Gastrocnemius medialis (tissue), 4 donors: ENCODE results near the gene SLC66A3. TPM values are rescaled to one million over a fixed set of nuclear protein-coding genes. Genes with fewer than 3 reads are reported as not detected.
A peak's percentile ranks its signal among the peaks of the same experiment; 100 is the strongest.
"Not testable (repeated sequence)": the region's sequence is repeated elsewhere in the genome, so short reads cannot be mapped to it uniquely, and the experiment has no call there.

ENCODE experiments used
- ATAC-seq, 2 donors: fragments of 150-250 bp; one replicate each; pipeline ENCODE4 v1.9.1; 2016
- DNase-seq, 2 donors: peaks; one replicate each; pipeline ENCODE4 v3.0.0-alpha.2; 2019
- H3K27ac ChIP-seq, 4 donors: fragments of 200-600 bp; sonication (generic); 1 replicate in 1 of 4; 2 replicates in 3 of 4; pipeline ENCODE4 v1.5.1; 2016 to 2018; ENCODE audit warnings: mild to moderate bottlenecking in 2 of 4, moderate library complexity in 1 of 4
- H3K27me3 ChIP-seq, 3 donors: fragments of 200-600 bp; sonication (generic) in 2 of 3; 1 replicate in 1 of 3; 2 replicates in 2 of 3; pipeline versions ENCODE4 v1.5.1 to v1.6.0; 2016 to 2019; ENCODE audit warnings: mild to moderate bottlenecking in 1 of 3, moderate library complexity in 1 of 3
- H3K36me3 ChIP-seq, 2 donors: fragments of 200-600 bp; sonication (generic) in 1 of 2; one replicate each; pipeline ENCODE4 v1.5.1; 2017 to 2018
- H3K4me1 ChIP-seq, 2 donors: fragments of 200-600 bp; sonication (generic) in 1 of 2; one replicate each; pipeline ENCODE4 v1.5.1; 2016 to 2017; ENCODE audit warnings: mild to moderate bottlenecking in 2 of 2
- H3K4me3 ChIP-seq, 4 donors: fragments of 200-600 bp; sonication (generic) in 3 of 4; 1 replicate in 1 of 4; 2 replicates in 3 of 4; pipeline ENCODE4 v1.5.1; 2016 to 2019; ENCODE audit warnings: mild to moderate bottlenecking in 2 of 4
- H3K9me3 ChIP-seq, 3 donors: fragments of 200-600 bp; sonication (generic) in 2 of 3; 1 replicate in 1 of 3; 2 replicates in 2 of 3; pipeline ENCODE4 v1.5.1; 2016 to 2019
- CTCF ChIP-seq, 5 experiments: fragments of 450-650 bp in 3 of 5; fragments of 200-600 bp in 2 of 5; sonication (generic) in 2 of 5; IDR thresholded peaks in 4 of 5; conservative IDR thresholded peaks in 1 of 5; 1 replicate in 4 of 5; 2 replicates in 1 of 5; pipeline ENCODE4 v1.5.1; 2016 to 2019; ENCODE audit warnings: antibody characterized with exemption in 5 of 5, mild to moderate bottlenecking in 3 of 5, moderate library complexity in 3 of 5
- POLR2A ChIP-seq, 2 donors: fragments of 450-650 bp; IDR thresholded peaks; one replicate each; pipeline ENCODE4 v1.6.1; 2017; ENCODE audit warnings: antibody characterized with exemption in 2 of 2, mild to moderate bottlenecking in 2 of 2, moderate library complexity in 2 of 2
- in situ Hi-C, 4 donors: fragments of 200-750 bp; cut with MboI; loops; one replicate each; pipeline versions ENCODE4 v1.15.0 to v1.8.0; 2017; ENCODE audit warnings: low sequenced_read_pairs in 4 of 4
- intact Hi-C: fragments of 100-400 bp; cut with DNase I; formaldehyde crosslinking; loops from one replicate; pipeline ENCODE4 v1.15.1; 2023; ENCODE audit warnings: low total_unique reads
- total RNA-seq, 4 donors: library from RNA; depleted of rRNA; stranded (reverse); fragments of >200 nt; gene quantifications; one replicate each; pipeline versions ENCODE4 v1.1.0 to v1.2.3, GENCODE V29; 2016

SLC66A3 gene
- total RNA-seq, 4 donors from 2014 or later = 10.6 to 29.2 (median 16.0) TPM

- no peak for DNase-seq
- peak in 1 of 2 donors; percentile 19 for ATAC-seq
- Histone ChIP-seq H3K4me3 (no peak overlapping the region), H3K27me3 (no peaks in the 10 kb centered on the region), H3K27ac (peak overlapping the region in 2 of 4 donors; percentile 27 to 37), H3K4me1 (peaks cover 0 to 3% of the 10 kb centered on the region in 2 donors), H3K36me3 (no peaks in the 10 kb centered on the region), H3K9me3 (no peaks in the 10 kb centered on the region)
- in situ Hi-C loops (no loop called here), intact Hi-C loops (no loop called here)
- no peak for TF ChIP-seq POLR2A (IDR thresholded peaks at IDR 0.05)
- no peak for TF ChIP-seq CTCF (IDR thresholded peaks at IDR 0.05 in 4 of 5, conservative IDR thresholded peaks at IDR 0.05 in 1 of 5)
These were observed 5.6 kb downstream of the SLC66A3 start for GRCh38 chr2:11160731-11161455.

- H3K4me1 ChIP-seq = no peaks in the 10 kb centered on the region
- H3K27me3 ChIP-seq = no peaks in the 10 kb centered on the region
- H3K4me3 ChIP-seq = no peak overlapping the region
- ATAC-seq (no peak), DNase-seq (no peak)
- intact Hi-C loops = no loop called here
- in situ Hi-C loops = no loop called here
- no peaks in the 10 kb centered on the region for H3K36me3 ChIP-seq
- no peak overlapping the region for H3K27ac ChIP-seq
- TF ChIP-seq CTCF (IDR thresholded peaks at IDR 0.05 in 4 of 5, conservative IDR thresholded peaks at IDR 0.05 in 1 of 5) (no peak), POLR2A (IDR thresholded peaks at IDR 0.05) (no peak)
- no peaks in the 10 kb centered on the region for H3K9me3 ChIP-seq
These were observed 6.5 kb downstream of the SLC66A3 start for GRCh38 chr2:11161747-11162146.

GRCh38 chr2:11163439-11164317, 8.4 kb downstream of the SLC66A3 start:
- H3K27ac ChIP-seq = no peak overlapping the region
- ATAC-seq (no peak), DNase-seq (no peak)
- intact Hi-C loops (no loop called here), in situ Hi-C loops (no loop called here)
- H3K4me1 ChIP-seq = no peaks in the 10 kb centered on the region
- TF ChIP-seq CTCF (IDR thresholded peaks at IDR 0.05 in 4 of 5, conservative IDR thresholded peaks at IDR 0.05 in 1 of 5) = no peak
- TF ChIP-seq POLR2A (IDR thresholded peaks at IDR 0.05) = no peak
- no peaks in the 10 kb centered on the region for H3K27me3 ChIP-seq
- H3K4me3 ChIP-seq = no peak overlapping the region
- no peaks in the 10 kb centered on the region for H3K9me3 ChIP-seq
- H3K36me3 ChIP-seq = no peaks in the 10 kb centered on the region

GRCh38 chr2:11165046-11165445, 9.8 kb downstream of the SLC66A3 start:
- intact Hi-C loops, DNase-seq, H3K4me1 ChIP-seq, ATAC-seq, H3K9me3 ChIP-seq, in situ Hi-C loops, H3K27ac ChIP-seq, H3K36me3 ChIP-seq, H3K27me3 ChIP-seq, H3K4me3 ChIP-seq: not testable (repeated sequence)

- no peak overlapping the region for H3K27ac ChIP-seq
- H3K9me3 ChIP-seq = no peaks in the 10 kb centered on the region
- H3K36me3 ChIP-seq = no peaks in the 10 kb centered on the region
- ATAC-seq (no peak), DNase-seq (no peak)
- intact Hi-C loops (no loop called here), in situ Hi-C loops (no loop called here)
- H3K27me3 ChIP-seq = no peaks in the 10 kb centered on the region
- H3K4me3 ChIP-seq = no peak overlapping the region
- TF ChIP-seq POLR2A (IDR thresholded peaks at IDR 0.05) = no peak
- TF ChIP-seq CTCF (IDR thresholded peaks at IDR 0.05 in 4 of 5, conservative IDR thresholded peaks at IDR 0.05 in 1 of 5) = no peak
- no peaks in the 10 kb centered on the region for H3K4me1 ChIP-seq
These were observed 11.2 kb downstream of the SLC66A3 start for GRCh38 chr2:11166476-11166875.
